Prostate gland (tissue), 2 donors: Measurements from ENCODE around the gene LDLRAD4. TPM values are rescaled to one million over a fixed set of nuclear protein-coding genes. Genes with fewer than 3 reads are reported as not detected.

Source experiments
- DNase-seq: peaks from one replicate; pipeline ENCODE4 v3.0.0-alpha.2; 2019; ENCODE audit warnings: low spot score
- H3K27ac ChIP-seq, 2 donors: fragments of 200-600 bp; sonication (generic); 2 replicates each; pipeline ENCODE4 v1.5.1; 2017 to 2019
- H3K27me3 ChIP-seq: fragments of 200-600 bp; sonication (generic); replicated peaks from 2 replicates; pipeline ENCODE4 v1.5.1; 2019; ENCODE audit not compliant: insufficient read depth
- H3K36me3 ChIP-seq, 2 donors: fragments of 200-600 bp; sonication (generic); 1 replicate in 1 of 2; 2 replicates in 1 of 2; pipeline versions ENCODE4 v1.5.1 to v1.8.1; 2017 to 2019
- H3K4me1 ChIP-seq: fragments of 200-600 bp; sonication (generic); replicated peaks from 2 replicates; pipeline ENCODE4 v1.5.1; 2019
- H3K4me3 ChIP-seq, 2 donors: fragments of 200-600 bp; sonication (generic); 2 replicates each; pipeline ENCODE4 v1.5.1; 2017 to 2019
- H3K9me3 ChIP-seq: fragments of 200-600 bp; sonication (generic); 2 replicates; pipeline ENCODE4 v1.5.1; 2017
- CTCF ChIP-seq, 4 experiments: fragments of 200-600 bp in 2 of 4; fragments of 450-650 bp in 2 of 4; sonication (generic) in 2 of 4; IDR thresholded peaks; 1 replicate in 3 of 4; 2 replicates in 1 of 4; pipeline ENCODE4 v1.5.1; 2016 to 2019; ENCODE audit warnings: antibody characterized with exemption in 4 of 4, mild to moderate bottlenecking in 2 of 4, moderate library complexity in 2 of 4
- POLR2A ChIP-seq: fragments of 450-650 bp; IDR thresholded peaks from one replicate; pipeline ENCODE4 v1.6.1; 2016; ENCODE audit warnings: antibody characterized with exemption, mild to moderate bottlenecking
- POLR2AphosphoS5 ChIP-seq: sonication (generic); formaldehyde crosslinking; IDR thresholded peaks from one replicate; pipeline ENCODE4 v1.6.1; 2017; ENCODE audit warnings: antibody characterized with exemption
- WGBS: methylation state at CpG from one replicate; pipeline ENCODE4 v1.1.5; 2018; 5-methylcytosine and 5-hydroxymethylcytosine counted together
- intact Hi-C: fragments of 100-400 bp; cut with DNase I; formaldehyde crosslinking; loops from one replicate; pipeline ENCODE4 v1.14.2; 2022
- total RNA-seq, 2 donors: library from RNA; depleted of rRNA; stranded (reverse); fragments of >200 nt; gene quantifications; one replicate each; pipeline ENCODE4 v1.1.0, GENCODE V29; 2016

Gene LDLRAD4
- total RNA-seq, 2 donors from 2014 or later = 59.9 to 107 TPM

GRCh38 chr18:13284330-13285027 lies 65.9 kb downstream of the LDLRAD4 start:
- DNase-seq = no peak
- Histone ChIP-seq H3K27ac (no peak overlapping the region), H3K27me3 (no peaks in the 10 kb centered on the region), H3K4me3 (no peak overlapping the region), H3K36me3 (no peaks in the 10 kb centered on the region), H3K4me1 (no peaks in the 10 kb centered on the region), H3K9me3 (no peaks in the 10 kb centered on the region)
- TF ChIP-seq CTCF (IDR thresholded peaks at IDR 0.05) (no peak), POLR2AphosphoS5 (no peak), POLR2A (no peak)
- WGBS = 74% methylated on average over 22 of the region's 22 CpGs
- intact Hi-C loops = no loop called here

DNA sequence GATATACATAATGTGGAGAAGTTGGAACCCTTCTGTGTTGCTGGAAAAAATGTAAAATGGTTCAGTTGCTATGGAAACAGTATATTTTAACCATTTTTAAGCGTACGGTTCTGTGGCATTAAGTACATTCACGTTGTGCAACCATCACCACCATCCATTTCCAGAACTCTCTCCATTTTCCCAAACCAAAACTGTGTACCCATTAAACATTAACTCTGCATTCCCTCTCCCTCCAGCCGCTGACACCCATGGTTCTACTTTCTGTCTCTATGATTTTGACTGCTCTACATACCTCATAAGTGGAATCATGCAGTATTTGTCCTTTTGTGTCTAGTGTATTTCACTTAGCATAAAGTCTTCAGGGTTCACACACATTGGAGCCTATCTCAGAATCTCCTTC lies 67.3 kb downstream of the LDLRAD4 start:
- 89% methylated on average over 4 of the region's 4 CpGs for WGBS
- Histone ChIP-seq H3K9me3 (no peaks in the 10 kb centered on the region), H3K4me3 (no peak overlapping the region), H3K27me3 (no peaks in the 10 kb centered on the region), H3K36me3 (no peaks in the 10 kb centered on the region), H3K27ac (no peak overlapping the region), H3K4me1 (no peaks in the 10 kb centered on the region)
- TF ChIP-seq CTCF (IDR thresholded peaks at IDR 0.05) (no peak), POLR2AphosphoS5 (no peak), POLR2A (no peak)
- DNase-seq = no peak
- intact Hi-C loops = no loop called here

DNA sequence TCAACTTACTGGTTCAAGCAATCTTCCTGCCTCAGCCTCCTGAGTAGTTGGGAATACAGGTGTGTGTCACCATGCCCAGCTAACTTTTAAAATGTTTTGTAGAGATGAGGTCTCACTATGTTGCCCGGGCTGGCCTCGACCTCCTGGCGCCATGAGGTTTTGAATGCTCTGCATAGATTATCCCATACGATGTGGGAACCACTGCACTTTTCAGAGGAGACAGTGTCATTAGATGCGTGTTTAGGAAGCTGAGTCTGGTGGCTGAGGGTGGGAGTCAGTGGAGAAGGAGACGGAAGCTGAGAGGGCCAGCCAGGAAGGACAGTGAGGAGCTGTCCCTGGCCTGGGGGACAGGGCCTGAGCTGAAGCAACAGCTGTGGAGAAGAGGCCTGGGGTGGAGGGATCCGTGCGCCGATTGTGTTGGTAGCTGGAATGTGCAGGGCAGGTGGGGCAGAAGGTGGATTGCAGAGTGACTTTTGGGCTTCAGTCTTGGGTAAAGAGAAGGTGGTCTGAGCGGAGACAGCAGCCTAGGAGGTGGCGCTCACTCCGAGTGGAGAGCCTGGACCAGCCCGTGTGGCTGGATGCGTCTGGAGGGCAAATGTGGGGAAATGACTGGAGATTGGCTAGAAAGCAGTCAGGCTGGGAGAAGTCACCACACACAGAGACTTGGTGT lies 68.0 kb downstream of the LDLRAD4 start:
- Histone ChIP-seq H3K36me3 (no peaks in the 10 kb centered on the region), H3K27ac (no peak overlapping the region), H3K4me1 (peaks cover 6% of the 10 kb centered on the region), H3K9me3 (no peaks in the 10 kb centered on the region), H3K4me3 (no peak overlapping the region), H3K27me3 (no peaks in the 10 kb centered on the region)
- TF ChIP-seq POLR2AphosphoS5 (no peak), POLR2A (no peak), CTCF (IDR thresholded peaks at IDR 0.05) (no peak)
- DNase-seq = no peak
- WGBS = 96% methylated on average over 14 of the region's 14 CpGs
- intact Hi-C loops = no loop called here

DNA sequence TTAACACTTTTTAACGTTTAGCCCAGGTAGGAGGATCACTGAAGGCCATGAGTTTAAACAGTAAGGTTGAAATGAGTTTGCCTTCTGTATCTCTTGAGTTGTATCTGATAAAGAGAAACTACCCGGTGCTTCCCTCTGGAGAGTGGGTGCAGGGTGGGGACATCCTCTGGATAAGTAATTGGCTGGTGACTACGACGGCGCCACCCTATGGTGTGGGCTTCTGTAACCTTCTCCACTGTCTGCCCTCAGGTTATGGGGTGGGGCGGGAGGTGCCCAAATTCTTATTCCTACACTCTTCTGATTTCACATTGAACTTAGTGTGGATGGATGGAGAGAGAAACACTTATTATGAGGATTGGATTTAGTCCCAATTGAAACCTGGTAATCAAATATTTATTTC lies 68.8 kb downstream of the LDLRAD4 start:
- no peaks in the 10 kb centered on the region for H3K36me3 ChIP-seq
- H3K4me1 ChIP-seq = peaks cover 6% of the 10 kb centered on the region
- WGBS = 73% methylated on average over 6 of the region's 6 CpGs
- H3K4me3 ChIP-seq = no peak overlapping the region
- TF ChIP-seq CTCF (IDR thresholded peaks at IDR 0.05) (no peak), POLR2A (no peak), POLR2AphosphoS5 (no peak)
- H3K9me3 ChIP-seq = no peaks in the 10 kb centered on the region
- intact Hi-C loops = no loop called here
- H3K27ac ChIP-seq = no peak overlapping the region
- DNase-seq = no peak
- no peaks in the 10 kb centered on the region for H3K27me3 ChIP-seq
